Measurements from ENCODE around the gene DOCK11. TPM values are rescaled to one million over a fixed set of nuclear protein-coding genes. Genes with fewer than 3 reads are reported as not detected.

Gene DOCK11
- total RNA-seq, 2 donors from 2014 or later: 3.1 to 3.4 TPM

DNA sequence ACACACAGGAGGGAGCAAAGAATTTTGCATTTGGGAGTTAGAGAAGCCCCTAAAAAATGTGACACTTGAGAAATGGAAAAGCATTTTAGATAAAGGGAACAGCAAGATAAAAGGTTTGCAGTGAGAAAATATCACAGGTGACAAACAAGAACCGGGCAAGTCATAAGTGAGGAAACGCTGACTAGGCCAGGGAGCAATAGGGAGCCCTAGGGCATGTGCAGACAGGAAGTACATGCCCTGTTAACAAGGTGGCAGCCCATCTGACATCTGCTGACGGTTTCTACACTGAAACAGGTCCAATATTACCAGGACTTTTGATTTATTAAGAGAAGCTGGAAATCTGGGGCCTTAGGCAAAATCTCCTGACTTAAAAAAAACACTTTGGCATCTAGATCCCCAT, 227.8 kb downstream of the DOCK11 start:
- peaks cover 6% of the 10 kb centered on the region for H3K9me3 ChIP-seq (ENCODE audit: control insufficient read depth, low read length)
- Mint-ChIP-seq H3K4me1 (peaks cover 13% of the 10 kb centered on the region), H3K36me3 (ENCODE audit: low read depth) (no peaks in the 10 kb centered on the region), H3K27me3 (ENCODE audit: insufficient read depth) (peaks cover 2% of the 10 kb centered on the region), H3K27ac (no peak overlapping the region), H3K4me3 (no peak overlapping the region), H3K9me3 (peaks cover 52% of the 10 kb centered on the region)
- 90 to 94% methylated on average over 2 to 3 of the region's 3 CpGs for WGBS, 2 experiments (ENCODE audit: insufficient coverage in 1 of 2, insufficient read length in 1 of 2)
- TF ChIP-seq, protein P1, sequence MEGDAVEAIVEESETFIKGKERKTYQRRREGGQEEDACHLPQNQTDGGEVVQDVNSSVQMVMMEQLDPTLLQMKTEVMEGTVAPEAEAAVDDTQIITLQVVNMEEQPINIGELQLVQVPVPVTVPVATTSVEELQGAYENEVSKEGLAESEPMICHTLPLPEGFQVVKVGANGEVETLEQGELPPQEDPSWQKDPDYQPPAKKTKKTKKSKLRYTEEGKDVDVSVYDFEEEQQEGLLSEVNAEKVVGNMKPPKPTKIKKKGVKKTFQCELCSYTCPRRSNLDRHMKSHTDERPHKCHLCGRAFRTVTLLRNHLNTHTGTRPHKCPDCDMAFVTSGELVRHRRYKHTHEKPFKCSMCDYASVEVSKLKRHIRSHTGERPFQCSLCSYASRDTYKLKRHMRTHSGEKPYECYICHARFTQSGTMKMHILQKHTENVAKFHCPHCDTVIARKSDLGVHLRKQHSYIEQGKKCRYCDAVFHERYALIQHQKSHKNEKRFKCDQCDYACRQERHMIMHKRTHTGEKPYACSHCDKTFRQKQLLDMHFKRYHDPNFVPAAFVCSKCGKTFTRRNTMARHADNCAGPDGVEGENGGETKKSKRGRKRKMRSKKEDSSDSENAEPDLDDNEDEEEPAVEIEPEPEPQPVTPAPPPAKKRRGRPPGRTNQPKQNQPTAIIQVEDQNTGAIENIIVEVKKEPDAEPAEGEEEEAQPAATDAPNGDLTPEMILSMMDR (conservative IDR thresholded peaks at IDR 0.05): no peak
- no peaks in the 10 kb centered on the region for H3K36me3 ChIP-seq (ENCODE audit: control insufficient read depth, insufficient read depth, low read length)
- DNase-seq: no peak
- no peaks in the 10 kb centered on the region for H3K4me1 ChIP-seq (ENCODE audit: control insufficient read depth, insufficient read depth, low read length)
- no peak overlapping the region for H3K27ac ChIP-seq (ENCODE audit: low read depth, low read length)
- H3K27me3 ChIP-seq (ENCODE audit: control insufficient read depth, insufficient read depth, low read length, poor library complexity, severe bottlenecking): no peaks in the 10 kb centered on the region
- no peak overlapping the region for H3K9ac ChIP-seq (ENCODE audit: extremely low read depth, low read length, poor library complexity, severe bottlenecking)
- H3K4me3 ChIP-seq (ENCODE audit: low read length): no peak overlapping the region

DNA sequence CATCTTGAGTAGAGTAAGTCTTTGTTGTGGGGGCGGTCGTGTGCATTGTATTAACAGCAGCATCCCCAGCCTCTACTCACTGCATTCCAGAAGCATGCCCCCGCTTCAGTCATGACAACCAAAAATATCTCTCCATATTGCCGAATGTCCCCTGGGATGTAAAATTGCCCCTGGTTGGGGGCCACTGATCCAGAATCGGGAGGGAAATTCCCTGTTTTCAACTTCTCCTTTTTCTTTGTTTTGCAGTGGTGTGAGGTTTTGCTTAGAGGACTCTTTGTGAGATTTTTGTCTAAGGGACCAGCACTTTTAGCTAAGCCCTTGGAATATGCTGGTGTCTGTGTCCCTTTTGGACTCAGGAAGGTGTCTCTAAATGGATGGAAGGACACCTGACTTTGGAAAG, 228.8 kb downstream of the DOCK11 start:
- TF ChIP-seq, protein P1 (conservative IDR thresholded peaks at IDR 0.05): no peak
- peaks cover 23% of the 10 kb centered on the region for H3K4me1 Mint-ChIP-seq
- no peak for DNase-seq
- H3K9me3 Mint-ChIP-seq: peaks cover 51% of the 10 kb centered on the region
- H3K4me1 ChIP-seq (ENCODE audit: control insufficient read depth, insufficient read depth, low read length): no peaks in the 10 kb centered on the region
- H3K36me3 Mint-ChIP-seq (ENCODE audit: low read depth): no peaks in the 10 kb centered on the region
- WGBS, 2 experiments (ENCODE audit: insufficient coverage in 1 of 2, insufficient read length in 1 of 2): 56% methylated on average over 3 of the region's 5 CpGs; no CpG with 5 or more reads in 1 of the 2 experiments
- H3K27me3 Mint-ChIP-seq (ENCODE audit: insufficient read depth): peaks cover 2% of the 10 kb centered on the region
- no peaks in the 10 kb centered on the region for H3K27me3 ChIP-seq (ENCODE audit: control insufficient read depth, insufficient read depth, low read length, poor library complexity, severe bottlenecking)
- no peak overlapping the region for H3K4me3 ChIP-seq (ENCODE audit: low read length)
- H3K27ac ChIP-seq (ENCODE audit: low read depth, low read length): no peak overlapping the region
- H3K36me3 ChIP-seq (ENCODE audit: control insufficient read depth, insufficient read depth, low read length): no peaks in the 10 kb centered on the region
- H3K9ac ChIP-seq (ENCODE audit: extremely low read depth, low read length, poor library complexity, severe bottlenecking): no peak overlapping the region
- H3K9me3 ChIP-seq (ENCODE audit: control insufficient read depth, low read length): peaks cover 6% of the 10 kb centered on the region
- no peak overlapping the region for H3K27ac Mint-ChIP-seq
- H3K4me3 Mint-ChIP-seq: no peak overlapping the region

- peaks cover 50% of the 10 kb centered on the region for H3K9me3 Mint-ChIP-seq
- H3K4me3 Mint-ChIP-seq: no peak overlapping the region
- H3K4me1 ChIP-seq (ENCODE audit: control insufficient read depth, insufficient read depth, low read length): no peaks in the 10 kb centered on the region
- peaks cover 6% of the 10 kb centered on the region for H3K9me3 ChIP-seq (ENCODE audit: control insufficient read depth, low read length)
- DNase-seq: no peak
- WGBS, 2 experiments (ENCODE audit: insufficient coverage in 1 of 2, insufficient read length in 1 of 2): 30 to 74% methylated on average over 2 to 7 of the region's 7 CpGs
- H3K27ac ChIP-seq (ENCODE audit: low read depth, low read length): no peak overlapping the region
- H3K36me3 ChIP-seq (ENCODE audit: control insufficient read depth, insufficient read depth, low read length): no peaks in the 10 kb centered on the region
- H3K27me3 ChIP-seq (ENCODE audit: control insufficient read depth, insufficient read depth, low read length, poor library complexity, severe bottlenecking): no peaks in the 10 kb centered on the region
- TF ChIP-seq, protein P1 (conservative IDR thresholded peaks at IDR 0.05): no peak
- peaks cover 25% of the 10 kb centered on the region for H3K4me1 Mint-ChIP-seq
- no peaks in the 10 kb centered on the region for H3K36me3 Mint-ChIP-seq (ENCODE audit: low read depth)
- peaks cover 2% of the 10 kb centered on the region for H3K27me3 Mint-ChIP-seq (ENCODE audit: insufficient read depth)
- H3K4me3 ChIP-seq (ENCODE audit: low read length): no peak overlapping the region
- no peak overlapping the region for H3K27ac Mint-ChIP-seq
- H3K9ac ChIP-seq (ENCODE audit: extremely low read depth, low read length, poor library complexity, severe bottlenecking): no peak overlapping the region
Observed at GRCh38 chrX:118724775-118725174, 229.2 kb downstream of the DOCK11 start.
